GM12878 (cell line): ENCODE results near the gene MTMR1. TPM values are rescaled to one million over a fixed set of nuclear protein-coding genes. Genes with fewer than 3 reads are reported as not detected.
A peak's percentile ranks its signal among the peaks of the same experiment; 100 is the strongest.

Experiments
- ATAC-seq: fragments of 200-7000 bp; cut with Tn5 transposase; 3 replicates; pipeline ENCODE4 v1.9.1; 2020; ENCODE audit warnings: mild to moderate bottlenecking, moderate library complexity
- Bru-seq: library from RNA; stranded (reverse); fragments of 400-500 nt; gene quantifications from one replicate; lab custom pipeline; 2021; lab: Mats Ljungman, UMichigan
- BruChase-seq, 2 experiments: library from RNA; stranded (reverse); fragments of 400-500 nt; gene quantifications; one replicate each; lab custom pipeline; 2021; lab: Mats Ljungman, UMichigan
- BruUV-seq: library from RNA; stranded (reverse); fragments of 400-500 nt; replicated peaks from 2 replicates; lab custom pipeline; 2021; lab: Mats Ljungman, UMichigan
- CTCF ChIA-PET: fragments of 300-600 bp; sonication (Branson Sonifier 250); formaldehyde crosslinking; extraction: SDS; loops from one replicate; lab custom pipeline; 2021; ENCODE audit warnings: inconsistent platforms; lab: Yijun Ruan, JAX
- POLR2A ChIA-PET: fragments of 350-600 bp; formaldehyde crosslinking; extraction: SDS; loops from one replicate; lab custom pipeline; 2021; ENCODE audit warnings: inconsistent platforms; lab: Charles Lee
- RAD21 ChIA-PET: fragments of 300-600 bp; sonication (Branson Sonifier 250); formaldehyde crosslinking; loops from one replicate; lab custom pipeline; 2023; ENCODE audit warnings: antibody characterized with exemption; ENCODE audit not compliant: unreplicated experiment; lab: Charles Lee
- SMC1A ChIA-PET: fragments of 300-600 bp; sonication (Branson Sonifier 250); formaldehyde crosslinking; loops from one replicate; lab custom pipeline; 2023; ENCODE audit not compliant: unreplicated experiment, uncharacterized antibody; lab: Charles Lee
- DNase-seq: peaks from one replicate; pipeline ENCODE4 v3.0.0-alpha.2; 2011; ENCODE audit warnings: low read depth, low spot score
- FAIRE-seq: peaks from 3 replicates; lab custom pipeline; 2011; peaks lifted over from hg19 to GRCh38; lab: Jason Lieb, UNC
- H2AFZ ChIP-seq: 2 replicates; pipeline ENCODE4 v1.6.0; 2011; ENCODE audit warnings: low read depth, low read length, control low read depth; ENCODE audit not compliant: control insufficient read depth
- H3K27ac ChIP-seq: 2 replicates; pipeline ENCODE4 v1.5.1; 2011; ENCODE audit warnings: control low read depth; ENCODE audit not compliant: control insufficient read depth, insufficient read depth
- H3K27me3 ChIP-seq, 2 experiments: replicated peaks in 1 of 2; 2 replicates each; pipeline versions ENCODE4 v1.6.0 to v1.6.1; 2011; ENCODE audit warnings: low read length in 1 of 2; ENCODE audit not compliant: control insufficient read depth in 2 of 2, insufficient read depth in 2 of 2
- H3K36me3 ChIP-seq, 2 experiments: 2 replicates each; pipeline ENCODE4 v1.5.1; 2011; ENCODE audit warnings: low read length in 1 of 2; ENCODE audit not compliant: control insufficient read depth in 2 of 2, insufficient read depth in 2 of 2
- H3K4me1 ChIP-seq: 2 replicates; pipeline ENCODE4 v1.6.1; 2011; ENCODE audit warnings: mild to moderate bottlenecking, low read length, moderate library complexity, mixed read lengths; ENCODE audit not compliant: control insufficient read depth, insufficient read depth
- H3K4me2 ChIP-seq: 2 replicates; pipeline ENCODE4 v1.6.0; 2011; ENCODE audit warnings: control low read depth; ENCODE audit not compliant: control insufficient read depth, insufficient read depth
- H3K4me3 ChIP-seq: fragments of 200-600 bp; sonication (generic); 2 replicates; pipeline ENCODE4 v1.5.1; 2016
- H3K79me2 ChIP-seq: 2 replicates; pipeline ENCODE4 v1.6.0; 2011; ENCODE audit warnings: low read length; ENCODE audit not compliant: control insufficient read depth, insufficient read depth
- H3K9ac ChIP-seq: 2 replicates; pipeline ENCODE4 v1.8.0; 2011; ENCODE audit warnings: low read length, control low read depth, mixed read lengths; ENCODE audit not compliant: control insufficient read depth, insufficient read depth
- H3K9me3 ChIP-seq: replicated peaks from 3 replicates; pipeline ENCODE4 v1.5.1; 2011; ENCODE audit warnings: mild to moderate bottlenecking, low read length; ENCODE audit not compliant: control insufficient read depth, insufficient read depth
- H4K20me1 ChIP-seq: 2 replicates; pipeline ENCODE4 v1.6.0; 2011; ENCODE audit not compliant: control insufficient read depth, insufficient read depth
- BHLHE40 ChIP-seq, 2 experiments: fragments of 450-650 bp in 1 of 2; IDR thresholded peaks; 2 replicates each; pipeline ENCODE4 v1.6.1; 2011 to 2017; ENCODE audit warnings: low read depth in 2 of 2, borderline replicate concordance in 1 of 2, improper control_type of control experiment in 1 of 2, low read length in 1 of 2, mild to moderate bottlenecking in 1 of 2
- EGR1 ChIP-seq, 2 experiments: IDR thresholded peaks; 1 replicate in 1 of 2; 2 replicates in 1 of 2; pipeline ENCODE4 v1.6.1; 2011 to 2012; ENCODE audit warnings: low read depth in 2 of 2, low read length in 2 of 2, borderline replicate concordance in 1 of 2, mild to moderate bottlenecking in 1 of 2, moderate library complexity in 1 of 2
- IRF3 ChIP-seq: fragments of 450-650 bp; IDR thresholded peaks from 2 replicates; pipeline ENCODE4 v1.6.1; 2014; ENCODE audit warnings: mild to moderate bottlenecking
- MXI1 ChIP-seq: fragments of 150-350 bp; IDR thresholded peaks from 2 replicates; pipeline ENCODE4 v1.6.1; 2011; ENCODE audit warnings: low read depth, mild to moderate bottlenecking, inconsistent platforms, low read length, improper control_type of control experiment
- POLR2A ChIP-seq: IDR thresholded peaks from 2 replicates; pipeline ENCODE4 v1.6.1; 2011; ENCODE audit warnings: low read depth, mild to moderate bottlenecking, low read length
- POLR2AphosphoS5 ChIP-seq: IDR thresholded peaks from 2 replicates; pipeline ENCODE4 v1.6.1; 2011; ENCODE audit warnings: mild to moderate bottlenecking, low read length, inconsistent platforms
- POU2F2 ChIP-seq: IDR thresholded peaks from 3 replicates; pipeline ENCODE4 v1.6.1; 2011; ENCODE audit warnings: low read depth, mild to moderate bottlenecking, low read length, borderline replicate concordance
- SIN3A ChIP-seq: IDR thresholded peaks from 2 replicates; pipeline ENCODE4 v1.6.1; 2012; ENCODE audit warnings: low read depth, low read length, improper control_type of control experiment
- STAT1 ChIP-seq: fragments of 450-650 bp; conservative IDR thresholded peaks from 2 replicates; pipeline ENCODE4 v1.6.1; 2014; ENCODE audit warnings: antibody characterized with exemption, mild to moderate bottlenecking
- TAF1 ChIP-seq: IDR thresholded peaks from 2 replicates; pipeline ENCODE4 v1.6.1; 2011; ENCODE audit warnings: mild to moderate bottlenecking, low read depth, low read length, borderline replicate concordance
- TCF12 ChIP-seq: IDR thresholded peaks from 2 replicates; pipeline ENCODE4 v1.6.1; 2011; ENCODE audit warnings: low read depth, mild to moderate bottlenecking, low read length
- TCF3 ChIP-seq: IDR thresholded peaks from 2 replicates; pipeline ENCODE4 v1.6.1; 2012; ENCODE audit warnings: low read depth, mild to moderate bottlenecking, low read length, borderline replicate concordance; ENCODE audit not compliant: insufficient read depth
- YY1 ChIP-seq: IDR thresholded peaks from 2 replicates; pipeline ENCODE4 v1.6.1; 2011; ENCODE audit warnings: low read depth, mild to moderate bottlenecking, low read length
- WGBS: methylation state at CpG from one replicate; pipeline ENCODE4 v1.1.6; 2016; ENCODE audit warnings: low lambda C conversion rate; ENCODE audit not compliant: insufficient replicate concordance, insufficient coverage; ENCODE audit errors: missing lambda C conversion rate; 5-methylcytosine and 5-hydroxymethylcytosine counted together
- in situ Hi-C: fragments of 300-500 bp; cut with MboI; formaldehyde crosslinking; loops from 9 replicates; pipeline ENCODE4 v1.14.3; 2018; ENCODE audit warnings: mixed read lengths
- intact Hi-C: fragments of 100-400 bp; cut with micrococcal nuclease; formaldehyde crosslinking; loops from one replicate; pipeline ENCODE4 v1.14.2; 2022; ENCODE audit not compliant: unreplicated experiment
- long read RNA-seq, 2 experiments: library from polyadenylated mRNA; unstranded; transcript quantifications; one replicate each; pipeline ENCODE4 v2.0.0, GENCODE V29; 2019 to 2020
- polyA minus RNA-seq, 3 experiments: library from RNA; depleted of rRNA, polyadenylated mRNA; stranded (reverse); fragments of >200 nt; gene quantifications; 2 replicates each; pipeline ENCODE4 v1.2.3, GENCODE V29; 2011
- polyA plus RNA-seq, 11 experiments: library from polyadenylated mRNA; depleted of rRNA in 4 of 11; unstranded in 6 of 11; stranded (reverse) in 5 of 11; fragments of >200 nt; fragmentation: Nextera tagmentation in 4 of 11; fragmentation: Illumina TruSeq in 1 of 11; extraction: Ambion mirVana in 4 of 11; extraction: Trizol in 1 of 11; gene quantifications; 1 replicate in 1 of 11; 2 replicates in 10 of 11; pipeline versions ENCODE4 v1.2.1 to v1.2.3, GENCODE V29; 2011 to 2016; ENCODE audit warnings: inconsistent platforms in 2 of 11, missing spikeins in 2 of 11, low read depth in 1 of 11
- total RNA-seq, 4 experiments: library from RNA; depleted of rRNA in 3 of 4; stranded (reverse); fragments of >200 nt in 3 of 4; fragmentation: Illumina TruSeq in 1 of 4; extraction: Trizol in 1 of 4; gene quantifications; 2 replicates each; pipeline versions ENCODE4 v1.2.1 to v1.2.3, GENCODE V29; 2013 to 2021
- TF ChIP-seq, protein P1 (sequence below): IDR thresholded peaks from 2 replicates; pipeline ENCODE4 v1.6.1; 2011; ENCODE audit warnings: low read depth, mild to moderate bottlenecking, low read length, moderate library complexity, borderline replicate concordance; ENCODE audit errors: extremely low read depth
- TF ChIP-seq, protein P2 (sequence below): IDR thresholded peaks from 2 replicates; pipeline ENCODE4 v1.6.1; 2012; ENCODE audit warnings: low read depth, low read length, improper control_type of control experiment

Gene MTMR1
- total RNA-seq (2013; cell fraction: nucleolus; rRNA removed), result 47.2 and 51.2 TPM in 2 replicates
- total RNA-seq (2014; rRNA removed) (22.7 and 23.6 TPM in 2 replicates), total RNA-seq (2014; rRNA removed; fragmentation: Illumina TruSeq; extraction: Trizol) (20.3 and 22.2 TPM in 2 replicates), total RNA-seq (2021) (29.2 and 31.8 TPM in 2 replicates), polyA plus RNA-seq (2011; rRNA removed) (31.4 and 38.5 TPM in 2 replicates), polyA plus RNA-seq (2014; fragmentation: Illumina TruSeq; extraction: Trizol) (32.2 and 40.5 TPM in 2 replicates), polyA plus RNA-seq (2014; fragmentation: Nextera tagmentation; extraction: Ambion mirVana) (1 to 10 TPM; 1.2 to 2.5 TPM), polyA plus RNA-seq (2014; rRNA removed) (25.0 and 25.4 TPM in 2 replicates), polyA plus RNA-seq (2016; fragmentation: Nextera tagmentation; extraction: Ambion mirVana) (1 to 10 TPM; 3.8 to 4.8 TPM), polyA minus RNA-seq (2011; rRNA and poly(A)+ RNA removed) (27.8 and 33.9 TPM in 2 replicates), Bru-seq, nascent RNA (percentile 79 among the genes with signal in this experiment), BruChase-seq, experiment 1, labeled RNA remaining after a 6-hour chase (percentile 78 among the genes with signal in this experiment), BruChase-seq, experiment 2, labeled RNA remaining after a 2-hour chase (percentile 79 among the genes with signal in this experiment)
- 10.8 TPM for polyA plus RNA-seq (2011; ENCODE audit: low read depth)
- polyA plus RNA-seq (2011; cell fraction: cytosol; rRNA removed), result 23.2 and 25.3 TPM in 2 replicates
- 41.1 and 43.8 TPM in 2 replicates for polyA plus RNA-seq (2011; cell fraction: nucleus; rRNA removed)
- polyA plus RNA-seq (2012), result 17.4 and 18.0 TPM in 2 replicates
- polyA minus RNA-seq (2011; cell fraction: cytosol; rRNA and poly(A)+ RNA removed), result 8.8 and 12.8 TPM in 2 replicates
- 12.8 and 19.2 TPM in 2 replicates for polyA minus RNA-seq (2011; cell fraction: nucleus; rRNA and poly(A)+ RNA removed)
- long read RNA-seq, experiment 1, partial matches to known transcripts, result 1 of 2 reads
- long read RNA-seq, experiment 1, other reads (novel, unspliced or antisense), result 1 of 2 reads
- long read RNA-seq, experiment 2, partial matches to known transcripts, result 1 of 9 reads
- long read RNA-seq, experiment 2, other reads (novel, unspliced or antisense), result 8 of 9 reads

DNA sequence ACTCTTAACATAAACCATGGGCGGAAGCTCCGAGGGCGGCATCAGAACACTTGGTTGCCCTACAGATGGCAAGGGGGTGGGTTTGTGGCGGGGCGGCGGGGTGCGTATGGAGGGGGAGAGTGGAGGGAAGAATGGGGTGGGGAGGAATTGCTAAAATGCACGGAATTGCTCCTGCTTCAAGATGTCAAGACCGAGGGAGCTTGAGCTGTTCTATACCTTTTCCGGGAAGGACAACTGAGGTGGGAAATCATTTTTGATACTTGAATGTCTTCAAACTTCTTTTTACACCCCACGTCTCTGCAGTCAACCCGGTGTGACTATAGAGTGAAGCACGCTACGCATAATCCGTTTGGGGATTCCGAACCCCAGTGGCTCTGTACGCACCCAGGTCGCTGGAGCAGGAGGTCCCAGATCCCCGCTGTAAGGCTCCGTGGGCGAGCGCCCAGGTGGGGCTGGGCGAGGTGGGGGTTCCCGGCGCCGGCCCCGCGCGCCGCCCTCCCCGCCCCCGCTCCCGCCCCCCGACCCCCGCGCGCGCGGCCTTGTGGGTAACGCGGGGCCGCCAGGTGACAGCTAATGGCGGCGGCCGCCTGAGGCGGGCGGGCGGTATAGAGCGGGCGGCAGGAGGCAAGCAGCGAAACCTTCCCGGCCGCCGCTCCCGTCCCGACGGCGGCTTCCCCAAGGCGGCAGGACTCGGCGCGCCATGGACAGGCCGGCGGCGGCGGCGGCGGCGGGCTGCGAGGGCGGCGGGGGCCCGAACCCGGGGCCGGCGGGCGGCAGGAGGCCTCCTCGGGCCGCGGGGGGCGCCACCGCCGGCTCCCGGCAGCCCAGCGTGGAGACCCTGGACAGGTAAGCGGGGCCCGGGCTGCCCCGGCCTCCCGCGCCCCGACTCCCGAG lies at the start of gene MTMR1:
Gene MTMR1 (plus strand): TSS at position 566 of the 894 bp plus-strand sequence. CDS start 135 bp downstream, at position 701.
- SMC1A ChIA-PET, result interaction anchor here (0.8 to 2.6 kb wide), 5 partner anchors 8 to 753 kb away, joined by 5 to 14 read pairs (median 9); no protein-coding TSS in a partner anchor
- DNase-seq, result no peak
- Histone ChIP-seq H3K79me2 (peaks cover 42% of the 10 kb centered on the region), H3K9me3 (no peaks in the 10 kb centered on the region; the same call in 2 of the 3 replicates), H3K4me2 (peak within 1 kb of the TSS; percentile 83), H3K36me3 (no peaks in the 10 kb centered on the region), H3K27ac (peak within 1 kb of the TSS; percentile 90), H3K27me3 (no peaks in the 10 kb centered on the region), H3K4me3 (peak within 1 kb of the TSS; percentile 80), H3K4me1 (peaks cover 13% of the 10 kb centered on the region), H3K9ac (peak within 1 kb of the TSS; percentile 72), H2AFZ (peak within 1 kb of the TSS; percentile 75), H4K20me1 (no peaks in the 10 kb centered on the region)
- no TSS peak for BruUV-seq
- intact Hi-C loops, result no loop called here
- in situ Hi-C loops, result loop anchor here (25.0 kb wide), 1 partner anchor 1181 kb away; the partner anchor contains the start of gene IDS
- 25% methylated on average over 18 of the region's 92 CpGs for WGBS
- ATAC-seq, result peak; percentile 25
- POLR2A ChIA-PET, result interaction anchor here (0.6 to 2.3 kb wide), 5 partner anchors 10 to 753 kb away, joined by 3 to 5 read pairs (median 5); no protein-coding TSS in a partner anchor
- TF ChIP-seq POLR2A (peak; percentile 85), STAT1 (no peak), TCF3 (0 out of 2 replicates have a peak, but pooled peaks have one; percentile 62), MXI1 (no peak), IRF3 (no peak), EGR1 (IDR thresholded peaks at IDR 0.05; ENCODE audit: borderline replicate concordance in 1 of 2, low read depth in 2 of 2, low read length in 2 of 2) (peak in 1 of 2 experiments; percentile 80; a peak in 1 of 3 replicates), POLR2AphosphoS5 (peak; percentile 44; the same call in 1 of the 2 replicates), TAF1 (peak; percentile 70; the same call in 1 of the 2 replicates), BHLHE40 (IDR thresholded peaks at IDR 0.05; ENCODE audit: borderline replicate concordance in 1 of 2, low read depth in 2 of 2, low read length in 1 of 2) (no peak), YY1 (peak; percentile 92), SIN3A (0 out of 2 replicates have a peak, but pooled peaks have one; percentile 4), TCF12 (0 out of 2 replicates have a peak, but pooled peaks have one; percentile 17), POU2F2 (no peak)
- TF ChIP-seq, protein P1, sequence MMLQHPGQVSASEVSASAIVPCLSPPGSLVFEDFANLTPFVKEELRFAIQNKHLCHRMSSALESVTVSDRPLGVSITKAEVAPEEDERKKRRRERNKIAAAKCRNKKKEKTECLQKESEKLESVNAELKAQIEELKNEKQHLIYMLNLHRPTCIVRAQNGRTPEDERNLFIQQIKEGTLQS, result no peak
- TF ChIP-seq, protein P2, sequence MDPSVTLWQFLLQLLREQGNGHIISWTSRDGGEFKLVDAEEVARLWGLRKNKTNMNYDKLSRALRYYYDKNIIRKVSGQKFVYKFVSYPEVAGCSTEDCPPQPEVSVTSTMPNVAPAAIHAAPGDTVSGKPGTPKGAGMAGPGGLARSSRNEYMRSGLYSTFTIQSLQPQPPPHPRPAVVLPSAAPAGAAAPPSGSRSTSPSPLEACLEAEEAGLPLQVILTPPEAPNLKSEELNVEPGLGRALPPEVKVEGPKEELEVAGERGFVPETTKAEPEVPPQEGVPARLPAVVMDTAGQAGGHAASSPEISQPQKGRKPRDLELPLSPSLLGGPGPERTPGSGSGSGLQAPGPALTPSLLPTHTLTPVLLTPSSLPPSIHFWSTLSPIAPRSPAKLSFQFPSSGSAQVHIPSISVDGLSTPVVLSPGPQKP, result no peak
- FAIRE-seq, result no peak
- RAD21 ChIA-PET, result interaction anchor here (0.8 to 1.7 kb wide), 6 partner anchors 9 to 753 kb away, joined by 3 to 6 read pairs (median 3); no protein-coding TSS in a partner anchor
- CTCF ChIA-PET, result interaction anchor here (1.3 to 12.8 kb wide), 6 partner anchors 10 to 753 kb away, joined by 3 to 106 read pairs (median 5); no protein-coding TSS in a partner anchor
